BJ (cell line): ENCODE results near the gene ZKSCAN7. TPM values are rescaled to one million over a fixed set of nuclear protein-coding genes. Genes with fewer than 3 reads are reported as not detected.
A peak's percentile ranks its signal among the peaks of the same experiment; 100 is the strongest.

Source experiments
- CTCF ChIA-PET: fragments of 350-600 bp; formaldehyde crosslinking; extraction: SDS; loops from one replicate; lab custom pipeline; 2021; ENCODE audit warnings: antibody characterized with exemption, inconsistent platforms; lab: Yijun Ruan, JAX
- POLR2A ChIA-PET: fragments of 300-600 bp; sonication (Branson Sonifier 250); formaldehyde crosslinking; extraction: SDS; loops from one replicate; lab custom pipeline; 2021; ENCODE audit warnings: antibody characterized with exemption; lab: Charles Lee
- DNase-seq: peaks from one replicate; pipeline ENCODE4 v3.0.0-alpha.2; 2011; ENCODE audit warnings: low read depth
- H3K27me3 ChIP-seq: 2 replicates; pipeline ENCODE4 v1.6.0; 2011; ENCODE audit warnings: low read length; ENCODE audit not compliant: control insufficient read depth, insufficient read depth
- H3K36me3 ChIP-seq: 2 replicates; pipeline ENCODE4 v1.5.1; 2011; ENCODE audit warnings: low read length; ENCODE audit not compliant: control insufficient read depth, insufficient read depth
- H3K4me3 ChIP-seq: 2 replicates; pipeline ENCODE4 v1.5.1; 2011; ENCODE audit warnings: low read depth, mild to moderate bottlenecking, control low read depth, low read length
- polyA plus RNA-seq: library from polyadenylated mRNA; depleted of rRNA; stranded (reverse); fragments of >200 nt; gene quantifications from 2 replicates; pipeline ENCODE4 v1.2.3, GENCODE V29; 2011
- TF ChIP-seq, protein P1 (sequence below): IDR thresholded peaks from 2 replicates; pipeline ENCODE4 v1.5.1; 2011; ENCODE audit warnings: low read depth, mild to moderate bottlenecking, control low read depth, inconsistent platforms, low read length, moderate library complexity; ENCODE audit not compliant: insufficient read depth

Gene ZKSCAN7
- polyA plus RNA-seq, 1 experiment = 4.8 TPM

DNA sequence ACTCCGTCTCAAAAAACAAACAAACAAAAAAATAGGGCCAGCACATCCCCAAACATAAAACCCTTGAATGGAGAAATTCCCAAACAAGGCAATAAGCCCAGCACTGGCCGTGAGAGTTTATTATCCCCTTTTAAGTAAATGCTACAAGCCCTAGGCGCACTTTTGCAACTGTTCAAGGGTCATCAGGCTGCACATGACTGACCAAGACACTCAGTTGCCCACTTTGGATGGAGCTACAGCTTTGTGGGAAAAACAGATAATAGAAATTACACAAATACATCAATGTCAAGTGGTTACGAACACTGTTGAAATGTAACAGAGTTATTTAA lies 43.8 kb upstream of the ZKSCAN7 start:
- ChIA-PET POLR2A (no interaction called here), CTCF (interaction anchor here (0.6 to 0.9 kb wide), 3 partner anchors 94 to 785 kb away, joined by 3 to 4 read pairs (median 3); partner anchors contain the start of gene ZNF501)
- TF ChIP-seq, protein P1, sequence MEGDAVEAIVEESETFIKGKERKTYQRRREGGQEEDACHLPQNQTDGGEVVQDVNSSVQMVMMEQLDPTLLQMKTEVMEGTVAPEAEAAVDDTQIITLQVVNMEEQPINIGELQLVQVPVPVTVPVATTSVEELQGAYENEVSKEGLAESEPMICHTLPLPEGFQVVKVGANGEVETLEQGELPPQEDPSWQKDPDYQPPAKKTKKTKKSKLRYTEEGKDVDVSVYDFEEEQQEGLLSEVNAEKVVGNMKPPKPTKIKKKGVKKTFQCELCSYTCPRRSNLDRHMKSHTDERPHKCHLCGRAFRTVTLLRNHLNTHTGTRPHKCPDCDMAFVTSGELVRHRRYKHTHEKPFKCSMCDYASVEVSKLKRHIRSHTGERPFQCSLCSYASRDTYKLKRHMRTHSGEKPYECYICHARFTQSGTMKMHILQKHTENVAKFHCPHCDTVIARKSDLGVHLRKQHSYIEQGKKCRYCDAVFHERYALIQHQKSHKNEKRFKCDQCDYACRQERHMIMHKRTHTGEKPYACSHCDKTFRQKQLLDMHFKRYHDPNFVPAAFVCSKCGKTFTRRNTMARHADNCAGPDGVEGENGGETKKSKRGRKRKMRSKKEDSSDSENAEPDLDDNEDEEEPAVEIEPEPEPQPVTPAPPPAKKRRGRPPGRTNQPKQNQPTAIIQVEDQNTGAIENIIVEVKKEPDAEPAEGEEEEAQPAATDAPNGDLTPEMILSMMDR = no peak
- peak overlapping the region; percentile 69 for H3K4me3 ChIP-seq
- peaks cover 1% of the 10 kb centered on the region; the same call in 1 of the 2 replicates for H3K27me3 ChIP-seq
- H3K36me3 ChIP-seq = no peaks in the 10 kb centered on the region
- no peak for DNase-seq

- ChIA-PET POLR2A (interaction anchor here (0.6 kb wide), 1 partner anchor 155 kb away, joined by 3 read pairs; no protein-coding TSS in a partner anchor), CTCF (no interaction called here)
- H3K27me3 ChIP-seq = peaks cover 1% of the 10 kb centered on the region; the same call in 1 of the 2 replicates
- TF ChIP-seq, protein P1 = no peak
- no peaks in the 10 kb centered on the region for H3K36me3 ChIP-seq
- DNase-seq = no peak
- no peak overlapping the region for H3K4me3 ChIP-seq
Measured at GRCh38 chr3:44513513-44513912, 41.5 kb upstream of the ZKSCAN7 start.

GRCh38 chr3:44516230-44516629 lies 38.8 kb upstream of the ZKSCAN7 start:
- Histone ChIP-seq H3K27me3 (peaks cover 3% of the 10 kb centered on the region; the same call in 1 of the 2 replicates), H3K36me3 (no peaks in the 10 kb centered on the region), H3K4me3 (no peak overlapping the region)
- no peak for DNase-seq
- CTCF ChIA-PET = interaction anchor here (1.4 kb wide), 1 partner anchor 13 kb away, joined by 3 read pairs; no protein-coding TSS in a partner anchor
- POLR2A ChIA-PET = no interaction called here
- TF ChIP-seq, protein P1 = no peak

- no peaks in the 10 kb centered on the region for H3K36me3 ChIP-seq
- ChIA-PET POLR2A (no interaction called here), CTCF (interaction anchor here (1.8 kb wide), 1 partner anchor 14 kb away, joined by 4 read pairs; no protein-coding TSS in a partner anchor)
- TF ChIP-seq, protein P1 = no peak
- H3K4me3 ChIP-seq = no peak overlapping the region
- DNase-seq = no peak
- peaks cover 3% of the 10 kb centered on the region for H3K27me3 ChIP-seq
Measured at GRCh38 chr3:44518782-44519156, 36.2 kb upstream of the ZKSCAN7 start.

GRCh38 chr3:44521721-44522120 lies 33.3 kb upstream of the ZKSCAN7 start:
- no peak overlapping the region for H3K4me3 ChIP-seq
- TF ChIP-seq, protein P1 = no peak
- ChIA-PET POLR2A (no interaction called here), CTCF (interaction anchor here (0.9 to 1.1 kb wide), 2 partner anchors 8 to 11 kb away, joined by 3 read pairs; no protein-coding TSS in a partner anchor)
- no peak for DNase-seq
- H3K27me3 ChIP-seq = peaks cover 1% of the 10 kb centered on the region
- H3K36me3 ChIP-seq = no peaks in the 10 kb centered on the region
